Ishikawa (cell line): ENCODE data around the gene PRR5.
A peak's percentile ranks its signal among the peaks of the same experiment; 100 is the strongest.

Source experiments
- CEBPB ChIP-seq: IDR thresholded peaks from 2 replicates; pipeline ENCODE4 v1.6.1; 2012
- CREB1 ChIP-seq: IDR thresholded peaks from 2 replicates; pipeline ENCODE4 v1.6.1; 2012; ENCODE audit warnings: low read depth
- EGR1 ChIP-seq: IDR thresholded peaks from 2 replicates; pipeline ENCODE4 v1.6.1; 2012
- EP300 ChIP-seq: IDR thresholded peaks from 2 replicates; pipeline ENCODE4 v1.6.1; 2012; ENCODE audit warnings: borderline replicate concordance
- FOXM1 ChIP-seq: IDR thresholded peaks from 2 replicates; pipeline ENCODE4 v1.6.1; 2012; ENCODE audit warnings: low read depth, borderline replicate concordance
- NFIC ChIP-seq: IDR thresholded peaks from 2 replicates; pipeline ENCODE4 v1.6.1; 2012
- RAD21 ChIP-seq: IDR thresholded peaks from 2 replicates; pipeline ENCODE4 v1.6.1; 2012; ENCODE audit warnings: low read depth
- TAF1 ChIP-seq: IDR thresholded peaks from 2 replicates; pipeline ENCODE4 v1.6.1; 2012; ENCODE audit warnings: low read depth, mild to moderate bottlenecking
- TCF12 ChIP-seq: IDR thresholded peaks from 2 replicates; pipeline ENCODE4 v1.6.1; 2012; ENCODE audit warnings: low read depth
- TEAD4 ChIP-seq: IDR thresholded peaks from 2 replicates; pipeline ENCODE4 v1.6.1; 2012
- YY1 ChIP-seq: IDR thresholded peaks from 2 replicates; pipeline ENCODE4 v1.6.1; 2012; ENCODE audit warnings: low read depth
- ZBTB7A ChIP-seq: IDR thresholded peaks from 2 replicates; pipeline ENCODE4 v1.6.1; 2012; ENCODE audit warnings: low read depth
- TF ChIP-seq, protein P1 (sequence below): IDR thresholded peaks from 2 replicates; pipeline ENCODE4 v1.6.1; 2012
- TF ChIP-seq, protein P2 (sequence below): IDR thresholded peaks from 2 replicates; pipeline ENCODE4 v1.6.1; 2012
- TF ChIP-seq, protein P3 (sequence below): IDR thresholded peaks from 2 replicates; pipeline ENCODE4 v1.6.1; 2012; ENCODE audit warnings: low read depth, mild to moderate bottlenecking

Gene PRR5

DNA sequence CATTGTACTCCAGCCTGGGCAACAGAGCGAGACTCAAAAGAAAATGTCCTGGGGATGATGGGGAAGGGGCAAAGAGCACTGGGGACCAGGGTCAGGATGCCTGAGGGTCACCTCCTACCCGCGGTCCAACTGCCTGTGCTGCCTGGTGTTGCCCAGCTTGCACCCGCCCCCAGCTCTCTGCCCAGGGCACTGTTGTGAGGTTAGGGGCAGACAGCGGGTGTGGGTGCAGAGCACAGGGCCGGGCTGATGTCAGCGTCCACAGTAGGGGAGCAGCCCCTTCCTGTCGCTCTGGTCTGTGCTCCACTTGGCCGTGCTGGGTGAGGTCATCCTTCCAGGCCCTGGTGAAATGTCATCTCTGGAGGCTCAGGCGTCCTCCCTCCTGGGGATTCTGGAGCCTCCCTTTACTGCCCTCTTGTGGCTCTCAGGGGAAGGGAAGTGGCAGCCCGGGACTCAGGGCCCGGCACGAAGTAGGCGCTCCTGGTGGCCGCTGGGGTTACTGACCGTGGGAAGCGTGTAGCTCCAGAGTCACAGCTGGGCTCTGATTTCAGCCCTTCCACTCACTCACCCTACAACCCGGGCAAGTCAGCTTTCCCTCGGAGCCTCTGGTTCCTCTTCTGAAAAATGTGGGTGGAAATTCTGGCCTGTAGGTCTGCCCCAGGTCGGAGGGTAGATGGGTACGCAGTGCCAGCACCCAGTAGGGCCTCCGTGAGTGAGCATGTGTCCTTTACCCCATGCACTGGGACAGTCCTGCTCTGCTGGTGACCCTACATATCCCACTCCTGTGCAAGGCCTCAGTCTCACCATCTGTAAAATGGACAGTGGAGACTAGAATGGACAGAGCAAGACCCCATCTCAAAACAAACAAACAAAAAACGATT, 17.3 kb upstream of the PRR5 start:
- TF ChIP-seq RAD21 (peak; percentile 73), TEAD4 (0 out of 2 replicates have a peak, but pooled peaks have one; percentile 9), FOXM1 (no peak)

DNA sequence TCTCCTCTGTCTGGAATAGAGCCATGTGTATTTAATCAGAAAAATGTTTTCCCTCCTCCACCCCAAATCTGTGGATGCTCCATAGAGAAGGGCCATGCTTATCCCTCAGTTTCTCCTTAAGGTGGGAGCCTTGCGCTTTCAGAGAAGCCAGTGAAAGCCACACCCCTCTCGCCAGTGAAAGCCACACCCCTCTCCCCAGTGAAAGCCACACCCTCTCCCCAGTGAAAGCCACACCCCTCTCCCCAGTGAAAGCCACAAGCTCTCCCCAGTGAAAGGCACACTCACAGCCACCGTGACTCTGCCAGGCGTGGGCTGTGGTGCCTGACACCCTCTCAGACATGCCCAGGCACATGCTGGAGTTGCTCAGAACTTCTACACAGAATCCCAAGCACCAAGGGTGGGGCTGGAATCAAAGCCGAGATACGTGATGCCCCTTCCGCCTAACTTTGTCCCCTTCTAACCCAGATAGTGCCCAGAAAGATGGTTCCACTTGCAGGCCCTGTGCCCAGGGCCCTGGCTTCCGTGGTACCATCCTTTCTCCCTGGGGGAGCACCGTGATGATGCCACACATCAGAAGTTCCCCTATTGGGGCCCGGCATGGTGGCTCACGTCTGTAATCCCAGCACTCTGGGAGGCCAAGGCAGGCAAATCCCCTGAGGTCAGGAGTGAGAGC, 16.5 kb upstream of the PRR5 start:
- TF ChIP-seq NFIC (no peak), EP300 (no peak), RAD21 (0 out of 2 replicates have a peak, but pooled peaks have one; percentile 10), ZBTB7A (no peak), CREB1 (no peak), EGR1 (no peak)
- TF ChIP-seq, protein P1, sequence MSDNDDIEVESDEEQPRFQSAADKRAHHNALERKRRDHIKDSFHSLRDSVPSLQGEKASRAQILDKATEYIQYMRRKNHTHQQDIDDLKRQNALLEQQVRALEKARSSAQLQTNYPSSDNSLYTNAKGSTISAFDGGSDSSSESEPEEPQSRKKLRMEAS = no peak

DNA sequence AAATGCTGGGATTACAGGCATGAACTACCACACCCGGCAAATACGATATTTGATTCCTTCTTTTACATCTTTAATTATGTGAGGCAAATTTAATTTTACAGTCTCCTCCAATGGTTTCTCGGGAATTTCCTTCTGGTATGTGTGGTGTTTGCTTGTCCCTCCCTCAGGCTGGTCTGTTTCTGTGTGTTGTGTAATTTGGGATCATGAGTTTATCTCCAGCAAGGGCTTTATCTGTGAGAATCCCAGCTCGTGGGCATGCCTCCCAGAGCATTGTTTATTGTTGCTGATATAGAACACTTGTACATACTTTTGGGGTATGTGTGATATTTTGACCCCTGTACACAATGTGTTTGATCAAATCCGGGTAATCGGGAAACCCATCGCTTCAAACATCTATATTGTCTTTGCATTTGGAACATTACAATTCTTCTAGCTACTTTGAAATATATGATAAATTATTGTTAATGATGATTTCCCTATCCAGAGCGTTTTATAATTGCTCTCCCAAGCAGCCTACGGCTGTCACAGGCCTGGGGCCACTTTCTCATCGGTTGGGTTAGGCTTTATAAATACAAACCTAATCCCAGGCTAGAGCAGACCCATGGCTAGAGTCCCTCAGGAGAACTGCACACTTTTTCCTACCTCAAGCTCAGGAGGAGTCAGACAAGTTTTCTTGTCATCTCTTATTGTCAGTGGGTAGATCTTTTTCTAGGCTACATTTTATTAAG, 15.0 kb upstream of the PRR5 start:
- TF ChIP-seq CREB1 = no peak
- TF ChIP-seq, protein P2, sequence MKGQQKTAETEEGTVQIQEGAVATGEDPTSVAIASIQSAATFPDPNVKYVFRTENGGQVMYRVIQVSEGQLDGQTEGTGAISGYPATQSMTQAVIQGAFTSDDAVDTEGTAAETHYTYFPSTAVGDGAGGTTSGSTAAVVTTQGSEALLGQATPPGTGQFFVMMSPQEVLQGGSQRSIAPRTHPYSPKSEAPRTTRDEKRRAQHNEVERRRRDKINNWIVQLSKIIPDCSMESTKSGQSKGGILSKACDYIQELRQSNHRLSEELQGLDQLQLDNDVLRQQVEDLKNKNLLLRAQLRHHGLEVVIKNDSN = no peak
- TF ChIP-seq CEBPB = no peak
- no peak for TF ChIP-seq EGR1
- no peak for TF ChIP-seq TCF12
- no peak for TF ChIP-seq ZBTB7A
- TF ChIP-seq FOXM1 = no peak
- TF ChIP-seq, protein P1 = no peak

DNA sequence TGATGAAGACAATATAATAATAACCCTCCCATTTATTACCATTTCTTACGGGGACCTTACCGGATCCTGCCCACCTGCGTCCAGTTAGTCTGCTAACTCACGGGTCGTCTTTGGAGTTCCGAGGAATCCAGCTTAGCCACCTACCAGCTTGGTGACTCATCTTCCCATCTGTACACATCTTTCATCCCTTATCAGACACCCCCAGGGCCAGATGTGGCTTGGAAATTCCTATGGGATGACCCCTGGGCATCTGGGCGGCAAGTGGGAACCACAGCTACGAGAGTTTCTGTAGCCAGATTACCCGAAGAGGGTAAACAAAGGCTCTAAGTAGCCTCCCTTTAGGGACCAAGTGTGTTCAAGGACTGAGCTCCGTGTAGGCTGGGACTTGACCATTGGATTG, 12.8 kb upstream of the PRR5 start:
- no peak for TF ChIP-seq RAD21
- TF ChIP-seq NFIC = no peak
- TF ChIP-seq, protein P1 = no peak
- no peak for TF ChIP-seq FOXM1
- no peak for TF ChIP-seq EGR1
- TF ChIP-seq CREB1 = no peak
- TF ChIP-seq, protein P2 = no peak
- TF ChIP-seq EP300 = no peak
- no peak for TF ChIP-seq ZBTB7A
- no peak for TF ChIP-seq TEAD4
- TF ChIP-seq TCF12 = no peak
- TF ChIP-seq, protein P3, sequence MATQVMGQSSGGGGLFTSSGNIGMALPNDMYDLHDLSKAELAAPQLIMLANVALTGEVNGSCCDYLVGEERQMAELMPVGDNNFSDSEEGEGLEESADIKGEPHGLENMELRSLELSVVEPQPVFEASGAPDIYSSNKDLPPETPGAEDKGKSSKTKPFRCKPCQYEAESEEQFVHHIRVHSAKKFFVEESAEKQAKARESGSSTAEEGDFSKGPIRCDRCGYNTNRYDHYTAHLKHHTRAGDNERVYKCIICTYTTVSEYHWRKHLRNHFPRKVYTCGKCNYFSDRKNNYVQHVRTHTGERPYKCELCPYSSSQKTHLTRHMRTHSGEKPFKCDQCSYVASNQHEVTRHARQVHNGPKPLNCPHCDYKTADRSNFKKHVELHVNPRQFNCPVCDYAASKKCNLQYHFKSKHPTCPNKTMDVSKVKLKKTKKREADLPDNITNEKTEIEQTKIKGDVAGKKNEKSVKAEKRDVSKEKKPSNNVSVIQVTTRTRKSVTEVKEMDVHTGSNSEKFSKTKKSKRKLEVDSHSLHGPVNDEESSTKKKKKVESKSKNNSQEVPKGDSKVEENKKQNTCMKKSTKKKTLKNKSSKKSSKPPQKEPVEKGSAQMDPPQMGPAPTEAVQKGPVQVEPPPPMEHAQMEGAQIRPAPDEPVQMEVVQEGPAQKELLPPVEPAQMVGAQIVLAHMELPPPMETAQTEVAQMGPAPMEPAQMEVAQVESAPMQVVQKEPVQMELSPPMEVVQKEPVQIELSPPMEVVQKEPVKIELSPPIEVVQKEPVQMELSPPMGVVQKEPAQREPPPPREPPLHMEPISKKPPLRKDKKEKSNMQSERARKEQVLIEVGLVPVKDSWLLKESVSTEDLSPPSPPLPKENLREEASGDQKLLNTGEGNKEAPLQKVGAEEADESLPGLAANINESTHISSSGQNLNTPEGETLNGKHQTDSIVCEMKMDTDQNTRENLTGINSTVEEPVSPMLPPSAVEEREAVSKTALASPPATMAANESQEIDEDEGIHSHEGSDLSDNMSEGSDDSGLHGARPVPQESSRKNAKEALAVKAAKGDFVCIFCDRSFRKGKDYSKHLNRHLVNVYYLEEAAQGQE = no peak
- TF ChIP-seq YY1 = no peak
- TF ChIP-seq TAF1 = no peak
- TF ChIP-seq CEBPB = no peak

DNA sequence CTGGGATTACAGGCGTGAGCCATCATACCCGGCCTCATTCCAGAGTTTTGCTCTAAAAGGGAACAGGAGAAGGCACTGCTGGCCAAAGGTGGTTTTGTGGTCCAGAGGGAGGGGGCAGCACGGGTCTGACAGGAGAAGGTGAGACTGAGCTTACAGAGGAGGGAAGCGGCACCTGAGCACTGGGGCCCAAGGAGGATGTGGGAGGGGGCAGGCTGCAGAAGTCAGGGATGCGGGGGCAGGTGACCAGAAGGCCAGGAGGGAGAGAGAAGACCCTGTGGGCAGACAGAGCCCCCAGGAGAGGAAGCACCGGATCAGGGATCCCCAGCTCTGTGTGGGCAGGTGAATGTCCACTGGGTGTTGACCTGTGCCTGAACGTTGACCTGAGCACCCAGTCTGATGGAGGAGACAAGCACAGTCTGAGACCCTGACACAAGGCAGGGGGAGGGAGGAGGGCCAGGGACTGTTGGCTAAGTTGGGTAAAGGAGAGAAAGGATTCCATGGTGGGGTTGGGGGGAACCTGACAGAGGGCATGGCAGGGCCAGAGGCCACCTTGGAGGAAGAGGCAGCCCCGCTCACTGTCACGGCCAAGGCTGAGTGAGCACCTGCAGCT, 12.0 kb upstream of the PRR5 start:
- TF ChIP-seq, protein P2 = no peak
- TF ChIP-seq EGR1 (no peak), EP300 (no peak), ZBTB7A (no peak), NFIC (no peak), FOXM1 (no peak), YY1 (no peak), CREB1 (no peak), TCF12 (no peak), CEBPB (no peak)
- TF ChIP-seq, protein P1 = no peak
